Lower leg skin (tissue), 3 donors: ENCODE results near the gene STAMBPL1.

Experiments
- POLR2A ChIP-seq, 2 donors: fragments of 450-650 bp; IDR thresholded peaks; one replicate each; pipeline ENCODE4 v1.6.1; 2016 to 2017; ENCODE audit warnings: antibody characterized with exemption in 2 of 2, mild to moderate bottlenecking in 1 of 2, moderate library complexity in 1 of 2
- TF ChIP-seq, protein P1 (sequence below), 3 donors: fragments of 450-650 bp; IDR thresholded peaks; one replicate each; pipeline ENCODE4 v1.5.1; 2016; ENCODE audit warnings: antibody characterized with exemption in 3 of 3, mild to moderate bottlenecking in 3 of 3, moderate library complexity in 2 of 3

DNA sequence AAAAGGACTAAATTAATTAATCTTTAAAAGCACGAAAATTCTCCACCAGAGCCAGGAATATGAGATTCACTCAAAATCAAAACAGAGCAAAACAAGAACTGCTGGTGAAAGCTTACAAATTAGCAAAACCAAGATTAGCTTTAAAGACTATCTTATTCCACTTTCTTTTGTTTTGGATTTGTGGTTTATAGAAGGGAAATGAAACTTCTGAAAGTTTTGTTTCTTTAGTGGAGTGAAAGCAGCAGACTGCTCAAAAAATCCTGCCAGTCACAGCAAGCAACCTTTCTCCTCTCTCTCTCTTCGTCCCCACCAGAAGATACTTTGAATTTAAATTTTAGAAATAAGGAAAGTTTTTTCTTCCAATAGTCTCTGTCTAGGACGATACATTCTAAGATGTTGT, 64.8 kb downstream of the STAMBPL1 start:
- no peak for TF ChIP-seq POLR2A (IDR thresholded peaks at IDR 0.05)
- TF ChIP-seq, protein P1, sequence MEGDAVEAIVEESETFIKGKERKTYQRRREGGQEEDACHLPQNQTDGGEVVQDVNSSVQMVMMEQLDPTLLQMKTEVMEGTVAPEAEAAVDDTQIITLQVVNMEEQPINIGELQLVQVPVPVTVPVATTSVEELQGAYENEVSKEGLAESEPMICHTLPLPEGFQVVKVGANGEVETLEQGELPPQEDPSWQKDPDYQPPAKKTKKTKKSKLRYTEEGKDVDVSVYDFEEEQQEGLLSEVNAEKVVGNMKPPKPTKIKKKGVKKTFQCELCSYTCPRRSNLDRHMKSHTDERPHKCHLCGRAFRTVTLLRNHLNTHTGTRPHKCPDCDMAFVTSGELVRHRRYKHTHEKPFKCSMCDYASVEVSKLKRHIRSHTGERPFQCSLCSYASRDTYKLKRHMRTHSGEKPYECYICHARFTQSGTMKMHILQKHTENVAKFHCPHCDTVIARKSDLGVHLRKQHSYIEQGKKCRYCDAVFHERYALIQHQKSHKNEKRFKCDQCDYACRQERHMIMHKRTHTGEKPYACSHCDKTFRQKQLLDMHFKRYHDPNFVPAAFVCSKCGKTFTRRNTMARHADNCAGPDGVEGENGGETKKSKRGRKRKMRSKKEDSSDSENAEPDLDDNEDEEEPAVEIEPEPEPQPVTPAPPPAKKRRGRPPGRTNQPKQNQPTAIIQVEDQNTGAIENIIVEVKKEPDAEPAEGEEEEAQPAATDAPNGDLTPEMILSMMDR (IDR thresholded peaks at IDR 0.05), result no peak
